GM19395 (cell line): ENCODE results near the gene KCNG3.

Experiments
- ATAC-seq: cut with Tn5 transposase; IDR thresholded peaks from one replicate; pipeline ENCODE4 v1.9.1; 2021; ENCODE audit warnings: mild to moderate bottlenecking, moderate library complexity; ENCODE audit not compliant: unreplicated experiment

The KCNG3 gene

DNA sequence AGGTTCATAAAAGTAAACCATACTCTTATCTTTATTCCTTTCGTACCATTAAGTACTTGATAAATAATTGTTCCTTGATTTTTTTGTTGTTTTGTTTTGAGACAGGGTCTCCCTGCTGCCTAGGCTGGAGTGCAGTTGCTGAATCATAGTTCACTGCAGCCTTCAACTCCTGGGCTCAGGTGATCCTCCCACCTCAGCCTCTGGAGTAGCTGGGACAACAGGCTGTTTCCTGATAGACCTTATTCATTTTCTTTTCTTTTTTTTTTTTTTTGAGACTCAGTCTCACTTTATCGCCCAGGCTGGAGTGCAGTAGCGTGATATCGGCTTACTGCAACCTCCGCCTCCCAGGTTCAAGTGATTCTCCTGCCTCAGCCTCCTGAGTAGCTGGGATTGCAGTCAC is 5.5 kb downstream of the KCNG3 start:
- no peak for ATAC-seq

DNA sequence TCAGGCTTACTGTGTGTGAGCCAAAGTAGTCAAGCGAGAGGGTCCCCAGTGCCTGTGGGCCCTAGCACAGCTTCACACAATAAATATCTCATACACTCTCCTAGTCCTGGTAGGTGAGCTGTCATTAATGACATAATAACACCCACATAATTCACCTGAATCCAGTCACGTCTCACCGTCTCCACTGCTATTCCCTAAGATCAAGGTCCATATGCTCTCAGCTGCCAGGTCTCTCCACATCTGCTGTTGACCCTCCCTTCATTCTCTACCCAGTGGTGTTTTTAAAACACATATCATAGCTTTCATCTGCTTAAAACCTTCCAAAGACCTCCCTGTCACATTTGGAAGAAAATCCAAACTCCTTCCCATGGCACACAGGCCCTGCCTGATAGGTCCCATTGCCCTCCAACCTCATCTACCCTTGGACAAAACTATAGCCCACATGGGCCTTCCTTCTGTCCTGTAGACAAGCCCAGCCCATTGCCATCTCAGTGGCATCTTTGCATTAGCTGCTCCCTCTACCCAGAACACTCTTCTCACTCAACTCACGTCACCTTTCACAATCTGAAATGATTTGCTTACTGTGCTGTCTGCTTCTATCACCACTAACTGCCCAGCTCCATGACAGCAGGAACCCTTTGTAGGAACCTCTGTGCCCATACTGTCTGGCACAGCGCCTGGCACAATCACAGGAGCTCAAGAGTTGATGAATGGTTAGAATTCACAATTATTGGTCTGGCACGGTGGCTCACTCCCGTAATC is 7.5 kb downstream of the KCNG3 start:
- ATAC-seq = no peak

DNA sequence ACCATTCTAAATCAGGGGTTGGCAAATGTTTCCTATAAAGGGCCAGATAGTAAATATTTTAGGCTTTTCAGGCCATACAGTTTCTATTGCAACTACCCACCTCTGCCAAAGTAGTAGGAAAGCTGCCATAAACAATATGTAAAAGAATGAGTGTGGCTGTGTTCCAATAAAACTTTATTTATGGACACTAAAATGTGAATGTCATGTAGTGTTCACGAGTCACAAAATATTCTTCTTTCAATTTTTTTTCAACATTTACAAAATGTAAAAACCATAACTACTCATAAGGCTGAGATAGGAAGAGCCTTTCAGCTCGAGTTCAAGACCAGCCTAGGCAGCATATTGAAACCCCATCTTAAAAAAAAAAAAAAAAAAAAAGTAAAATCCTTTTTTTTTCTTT is 13.4 kb downstream of the KCNG3 start:
- ATAC-seq = no peak

DNA sequence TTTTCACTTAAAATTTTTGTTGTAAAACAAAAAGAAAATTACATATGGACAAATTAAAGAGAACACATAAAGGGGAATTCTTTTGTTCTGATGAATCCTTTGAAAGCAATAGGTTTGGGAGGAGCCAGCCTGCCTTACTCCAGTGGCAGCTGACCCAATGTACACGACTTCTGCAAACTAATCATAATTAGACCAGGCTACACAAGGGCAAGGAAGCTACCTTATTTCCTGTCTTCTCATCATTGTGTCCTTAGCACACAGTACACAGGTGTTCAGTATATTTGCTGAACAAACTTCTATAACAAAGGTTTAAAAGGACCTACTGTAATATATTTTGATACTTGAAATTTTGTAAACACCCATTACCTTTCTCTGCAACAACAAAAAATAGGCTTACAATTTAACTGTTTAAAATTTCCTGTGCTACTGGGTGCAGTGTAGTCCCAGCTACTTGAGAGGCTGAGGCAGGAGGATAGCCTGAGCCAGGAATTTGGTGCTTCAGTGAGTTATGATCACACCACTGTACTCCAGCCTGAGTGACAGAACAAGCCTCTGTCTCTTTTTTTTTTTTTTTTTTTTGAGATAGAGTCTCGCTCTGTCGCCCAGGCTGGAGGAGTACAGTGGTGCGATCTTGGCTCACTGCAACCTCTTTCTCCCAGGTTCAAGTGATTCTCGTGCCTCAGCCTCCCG is 18.9 kb downstream of the KCNG3 start:
- no peak for ATAC-seq

DNA sequence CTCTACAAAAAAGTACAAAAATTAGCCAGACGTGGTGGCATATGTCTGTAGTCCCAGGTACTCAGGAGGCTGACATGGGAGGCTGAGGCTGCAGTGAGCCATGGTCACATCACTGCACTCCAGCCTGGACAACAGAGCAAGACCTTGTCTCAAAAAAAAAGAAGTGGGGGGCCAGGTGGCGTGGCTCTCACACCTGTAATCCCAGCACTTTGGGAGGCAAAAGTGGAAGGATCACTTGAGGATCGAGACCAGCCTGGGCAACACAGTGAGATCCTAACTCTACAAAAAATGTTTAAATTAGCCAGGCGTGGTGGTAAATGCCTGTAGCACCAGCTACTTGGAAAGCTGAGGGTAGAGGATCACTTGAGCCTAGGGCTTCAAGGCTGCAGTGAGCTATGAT is 23.1 kb downstream of the KCNG3 start:
- ATAC-seq = no peak

DNA sequence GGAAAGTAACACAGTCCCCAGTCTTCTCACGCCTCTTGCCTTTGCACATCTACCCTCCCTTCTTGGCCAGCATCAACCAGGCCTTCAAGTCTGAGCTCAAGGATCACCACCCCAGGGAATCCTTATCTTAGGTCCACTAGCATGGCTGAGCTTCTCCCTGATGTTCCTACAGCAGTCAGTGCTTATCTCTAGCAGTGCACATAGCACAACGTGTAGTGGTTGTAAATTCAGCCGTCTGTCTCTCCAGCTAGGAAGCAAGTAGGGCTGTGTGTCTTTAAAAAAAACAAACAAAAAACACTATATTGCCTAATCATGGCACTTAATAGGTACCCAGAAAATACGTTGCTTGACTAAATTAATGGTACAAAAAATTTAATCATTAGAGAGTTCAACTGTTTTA is 29.2 kb downstream of the KCNG3 start:
- no peak for ATAC-seq

DNA sequence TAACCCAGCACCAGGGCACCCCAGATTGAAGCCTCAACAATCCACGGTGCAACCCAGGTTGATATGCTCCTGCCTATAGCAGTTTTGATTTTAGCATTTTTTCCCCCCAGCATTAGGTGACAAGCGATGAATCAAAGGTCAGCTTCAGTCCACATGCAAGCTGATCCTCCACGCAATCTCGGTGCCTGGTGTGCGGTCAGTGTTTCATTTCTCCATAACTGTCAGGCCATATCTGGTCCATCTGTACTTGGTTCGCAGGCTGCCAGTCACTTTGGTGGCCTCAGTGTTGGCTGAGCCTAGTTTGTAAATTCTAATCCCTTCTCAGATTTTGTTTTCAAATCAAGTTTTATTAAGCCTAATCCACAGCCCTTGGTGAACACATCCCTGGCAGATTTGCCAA is 30.2 kb downstream of the KCNG3 start:
- no peak for ATAC-seq

DNA sequence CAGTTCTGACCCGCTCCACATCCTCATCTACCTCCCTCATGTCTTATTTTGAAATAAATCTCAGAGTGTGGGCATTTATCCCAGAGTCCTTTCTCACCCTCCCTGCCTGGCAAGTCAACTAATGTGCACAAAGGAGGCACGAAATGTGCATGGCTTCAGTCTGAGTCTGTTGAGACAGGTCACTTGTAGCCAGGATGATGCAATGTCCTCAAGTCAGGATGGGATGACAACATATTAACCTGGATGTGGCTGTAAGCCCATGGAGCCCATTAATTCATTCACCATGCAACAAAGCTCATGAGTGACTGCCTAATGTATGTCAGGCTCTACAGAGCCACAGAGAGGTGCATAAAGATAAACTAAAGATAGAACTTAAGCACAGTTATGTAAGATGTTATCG is 34.5 kb downstream of the KCNG3 start:
- no peak for ATAC-seq

DNA sequence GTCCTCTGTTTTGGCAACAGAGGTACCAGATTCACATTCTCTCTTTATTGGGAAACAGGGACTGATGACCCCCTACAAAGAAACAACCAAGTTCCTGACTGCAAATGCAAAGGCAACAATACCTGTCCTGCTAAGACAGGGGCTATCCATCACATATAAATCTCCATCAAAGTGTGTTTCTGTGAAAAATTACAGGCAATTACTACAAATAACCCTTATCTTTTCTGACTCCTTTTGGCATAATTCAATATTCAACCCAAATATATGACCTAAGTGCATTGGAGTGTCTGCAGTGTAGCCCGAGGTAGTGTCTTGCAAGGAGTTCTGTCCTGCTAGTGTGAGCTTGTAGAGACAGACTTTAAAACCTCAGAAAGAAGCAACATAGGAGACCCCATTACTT is 35.4 kb downstream of the KCNG3 start:
- ATAC-seq = no peak

DNA sequence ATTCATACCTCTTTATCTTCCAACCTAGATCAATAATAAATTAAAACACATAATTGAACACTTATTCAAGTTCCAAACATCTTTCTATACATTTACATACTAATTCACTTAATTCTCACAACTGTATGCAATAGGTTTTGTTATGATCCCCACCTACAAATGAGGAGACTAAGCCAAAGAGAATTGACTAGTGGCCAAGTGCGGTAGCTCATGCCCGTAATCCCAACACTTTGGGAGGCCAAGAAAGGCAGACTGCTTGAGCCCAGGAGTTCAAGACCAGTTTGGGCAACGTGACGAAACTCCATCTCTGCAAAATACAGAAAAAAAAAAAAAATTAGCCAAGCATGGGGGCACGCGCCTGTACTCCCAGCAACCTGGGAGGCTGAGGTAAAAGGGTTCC is 36.8 kb downstream of the KCNG3 start:
- ATAC-seq = no peak

DNA sequence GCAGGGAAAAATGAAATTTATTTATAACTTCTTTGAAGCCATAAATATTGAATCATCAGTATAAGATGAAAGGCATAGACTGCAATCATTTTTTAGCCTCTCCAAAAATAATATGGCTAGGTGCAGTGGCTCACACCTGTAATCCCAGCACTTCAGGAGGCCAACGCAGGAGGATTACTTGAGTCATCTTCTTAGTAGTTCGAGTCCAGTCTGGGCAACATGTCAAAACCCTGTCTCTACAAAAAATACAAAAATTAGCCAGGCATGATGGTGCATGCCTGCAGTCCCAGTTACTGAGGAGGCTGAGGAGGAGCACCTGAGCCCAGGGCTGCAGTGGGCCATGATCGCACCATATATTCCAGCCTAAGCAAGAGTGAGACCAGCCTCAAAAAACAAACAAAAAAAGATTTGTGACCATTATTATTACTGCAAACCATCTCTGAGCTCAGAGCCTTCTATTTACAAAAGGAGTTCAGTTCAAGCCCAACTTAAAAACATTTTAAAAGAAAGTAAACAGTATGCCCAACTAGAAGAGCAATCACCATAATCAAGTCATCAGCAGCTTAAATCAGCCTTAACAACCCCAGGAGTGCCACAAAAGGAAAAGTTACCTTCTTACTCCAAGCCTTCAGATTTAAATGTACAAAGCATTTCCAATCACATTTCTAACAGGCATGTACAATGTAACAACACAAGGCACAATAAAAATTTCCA is 37.5 kb downstream of the KCNG3 start:
- ATAC-seq = no peak

DNA sequence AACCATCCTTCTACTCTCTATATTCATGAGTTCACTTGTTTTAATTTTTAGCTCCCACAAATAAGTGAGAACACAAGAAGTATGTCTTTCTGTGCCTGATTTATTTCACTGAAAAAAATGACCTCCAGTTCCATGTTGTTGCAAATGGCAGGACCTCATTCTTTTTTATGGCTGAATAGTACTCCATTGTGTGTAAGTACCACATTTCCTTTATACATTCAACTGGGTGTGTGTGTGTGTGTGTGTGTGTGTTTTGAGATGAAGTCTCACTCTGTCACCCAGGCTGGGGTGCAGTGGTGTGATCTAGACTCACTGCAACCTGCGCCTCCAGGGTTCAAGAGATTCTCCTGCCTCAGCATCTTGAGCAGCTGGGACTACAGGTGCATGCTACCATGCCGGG is 41.2 kb downstream of the KCNG3 start:
- ATAC-seq = no peak

DNA sequence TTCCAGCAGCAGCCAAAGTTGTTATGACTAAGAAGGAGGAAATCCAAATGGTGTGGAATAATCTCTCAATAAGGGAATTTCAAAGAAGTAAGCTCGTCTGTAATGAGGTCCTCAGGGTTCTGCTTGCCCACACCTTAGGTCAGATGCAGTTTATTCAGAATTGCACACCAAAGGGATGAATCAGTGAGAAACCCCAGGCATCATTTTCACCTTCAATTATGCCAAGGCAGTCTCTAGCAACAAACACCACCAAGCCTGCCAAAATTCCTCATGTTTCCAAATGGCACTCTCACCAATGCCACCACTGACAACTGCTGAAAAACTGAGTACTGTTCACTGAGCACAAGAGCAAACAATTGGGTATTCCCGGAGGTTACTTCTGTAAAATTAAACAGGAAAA is 43.6 kb downstream of the KCNG3 start:
- ATAC-seq = no peak

DNA sequence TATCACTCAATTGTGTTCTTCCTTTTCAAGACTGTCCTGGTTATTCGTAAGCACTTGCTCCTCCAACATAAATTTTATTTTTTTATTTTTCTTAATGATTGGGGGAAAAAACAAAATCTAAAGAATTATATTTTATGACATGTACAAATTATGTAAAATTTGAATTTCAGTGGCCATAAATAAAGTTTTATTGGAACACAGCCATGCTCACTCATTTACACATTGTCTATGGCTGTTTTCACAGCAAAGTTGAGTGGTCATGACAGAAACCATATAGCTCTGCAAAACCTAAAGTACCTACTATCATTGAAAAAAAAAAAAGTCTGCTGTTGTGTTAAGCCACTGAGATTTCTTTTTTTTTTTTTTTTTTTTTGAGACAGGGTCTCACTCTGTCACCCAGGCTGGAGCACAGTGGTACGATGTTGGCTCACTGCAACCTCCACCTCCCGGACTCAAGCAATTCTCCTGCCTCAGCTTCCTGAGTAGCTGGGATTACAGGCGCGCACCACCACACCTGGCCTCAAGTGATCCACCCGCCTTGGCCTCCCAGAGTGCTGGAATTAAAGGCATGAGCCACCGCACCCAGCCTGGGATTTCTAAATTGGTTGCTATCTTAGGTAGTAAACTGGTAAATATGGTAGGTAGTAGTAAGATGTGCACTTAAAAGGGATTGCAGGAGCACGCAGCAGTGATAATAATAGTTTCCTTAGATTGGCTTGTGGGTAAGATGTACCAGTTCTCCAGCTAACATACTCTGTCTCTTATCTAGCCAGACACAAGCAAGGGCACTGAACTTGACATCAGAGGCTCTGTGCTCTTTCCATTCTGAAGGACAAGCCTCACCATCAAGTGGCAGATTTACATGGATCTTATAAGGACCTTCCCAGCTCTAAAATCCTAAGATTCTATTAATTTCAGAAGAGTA is 44.4 kb downstream of the KCNG3 start:
- no peak for ATAC-seq

DNA sequence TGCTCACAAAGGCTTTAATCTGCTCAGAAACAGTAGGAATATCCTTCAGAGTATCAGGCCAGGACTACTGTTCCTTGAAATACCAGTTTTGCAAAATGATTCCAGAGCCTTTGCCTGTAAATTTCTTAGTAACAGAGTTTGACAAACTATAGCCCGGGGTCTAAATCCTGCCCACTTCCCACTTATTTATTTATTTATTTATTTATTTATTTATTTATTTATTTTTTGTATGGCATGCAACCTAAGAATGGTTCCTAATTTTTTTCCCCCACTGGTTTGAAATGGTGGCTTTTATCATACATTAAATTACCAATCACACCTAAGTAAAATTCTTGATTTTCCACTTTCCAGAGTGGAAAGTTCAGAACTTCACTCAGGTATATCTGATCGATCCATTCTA is 45.6 kb downstream of the KCNG3 start:
- ATAC-seq = no peak

DNA sequence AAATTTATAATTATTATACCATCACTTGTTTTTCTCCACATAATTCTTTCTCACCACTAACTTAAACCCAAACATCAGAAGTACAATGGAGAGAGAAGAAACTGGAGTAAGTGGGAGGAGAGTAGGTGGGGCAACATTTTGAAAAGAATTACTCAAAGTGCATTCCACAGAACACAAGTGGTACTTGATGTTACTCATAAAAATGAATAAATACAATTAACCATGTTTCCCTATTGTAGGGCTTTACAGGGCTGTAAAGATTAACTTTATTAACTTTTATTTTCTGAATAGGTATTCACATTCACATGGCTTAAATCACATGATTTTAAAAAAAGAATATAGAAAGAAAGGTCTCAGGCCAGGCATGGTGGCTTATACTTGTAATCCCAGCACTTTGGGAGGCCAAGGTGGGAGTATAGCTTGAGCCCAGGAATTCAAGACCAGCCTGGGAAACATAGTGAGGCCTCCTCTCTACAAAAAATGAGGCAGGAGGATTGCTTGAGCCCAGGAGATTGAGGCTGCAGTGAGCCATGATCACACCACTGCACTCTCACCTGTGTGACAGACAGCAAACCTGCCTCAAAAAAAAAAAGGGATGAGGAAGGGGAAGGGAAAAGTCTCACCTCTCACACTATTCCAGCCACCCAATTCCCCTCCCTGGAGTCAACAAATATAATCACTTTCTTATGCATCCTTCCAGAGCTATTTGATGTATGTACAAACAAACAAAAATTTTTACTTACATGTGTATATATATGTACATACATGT is 47.1 kb downstream of the KCNG3 start:
- ATAC-seq = no peak

DNA sequence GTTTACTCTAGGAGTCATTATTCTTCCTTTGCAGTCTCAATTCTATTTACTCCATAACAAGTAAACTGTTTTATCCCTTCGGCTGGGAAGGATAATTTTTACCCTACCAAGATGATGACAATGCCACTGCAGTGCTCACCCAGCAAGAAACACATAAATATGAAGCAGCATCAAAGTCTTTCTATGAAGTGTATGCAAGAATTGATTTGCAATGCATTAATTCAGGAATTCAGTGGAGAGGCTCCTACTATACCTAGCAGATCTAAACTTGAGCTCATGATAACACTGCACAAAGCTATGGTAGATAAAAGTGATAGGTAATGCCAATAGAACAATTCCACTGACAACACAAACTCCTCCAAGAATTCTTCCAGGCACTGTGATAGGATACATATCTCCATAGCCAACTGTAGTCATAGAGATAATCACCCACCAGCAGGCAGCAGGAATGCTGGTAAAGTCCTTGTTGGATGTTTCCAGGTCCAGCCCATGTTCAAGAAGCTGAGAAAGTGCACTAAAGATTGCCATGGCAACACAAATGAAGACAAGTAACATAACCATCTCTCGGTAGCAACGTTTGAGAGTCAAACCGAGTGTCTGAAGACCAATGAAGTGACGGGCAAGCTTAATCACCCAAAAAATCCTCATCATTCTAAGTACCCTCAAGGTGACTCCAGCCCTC is 49.9 kb downstream of the KCNG3 start:
- no peak for ATAC-seq

DNA sequence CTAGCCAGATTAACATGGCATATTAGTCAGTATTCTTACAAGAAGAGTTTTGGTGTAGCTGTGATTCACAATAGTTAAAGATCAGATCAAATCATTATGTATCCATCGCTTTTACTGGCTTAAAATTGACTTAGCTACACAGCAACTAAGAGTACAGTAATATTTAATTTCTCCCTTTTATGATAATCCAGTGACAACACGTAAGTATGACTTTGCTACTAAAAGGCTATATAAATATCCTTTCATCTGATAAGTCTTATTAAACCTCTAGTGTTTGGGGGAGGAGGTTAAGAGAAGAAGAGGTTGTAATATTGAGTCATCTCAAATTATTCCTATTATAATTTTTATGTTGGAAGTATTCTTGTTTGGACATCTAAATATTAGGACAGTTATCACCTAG is 51.0 kb downstream of the KCNG3 start:
- no peak for ATAC-seq

DNA sequence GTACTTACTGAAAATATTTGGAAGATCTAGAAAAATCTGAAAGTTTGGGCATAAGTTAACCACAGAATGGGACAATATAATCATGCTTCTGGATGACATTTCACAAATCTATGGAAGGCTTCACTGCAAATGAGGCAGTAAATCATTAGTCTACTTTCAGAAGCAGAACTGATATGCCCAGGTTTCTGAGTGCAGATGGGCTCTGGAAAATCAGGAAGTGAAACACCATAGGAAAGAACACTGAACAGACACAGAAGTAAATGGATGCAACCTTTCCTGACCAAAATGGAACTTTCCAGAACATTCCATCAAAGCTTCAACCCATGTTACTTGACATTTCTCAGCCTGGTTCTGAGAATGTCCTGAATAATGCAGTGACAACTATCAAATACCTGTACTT is 55.1 kb downstream of the KCNG3 start:
- ATAC-seq = no peak

DNA sequence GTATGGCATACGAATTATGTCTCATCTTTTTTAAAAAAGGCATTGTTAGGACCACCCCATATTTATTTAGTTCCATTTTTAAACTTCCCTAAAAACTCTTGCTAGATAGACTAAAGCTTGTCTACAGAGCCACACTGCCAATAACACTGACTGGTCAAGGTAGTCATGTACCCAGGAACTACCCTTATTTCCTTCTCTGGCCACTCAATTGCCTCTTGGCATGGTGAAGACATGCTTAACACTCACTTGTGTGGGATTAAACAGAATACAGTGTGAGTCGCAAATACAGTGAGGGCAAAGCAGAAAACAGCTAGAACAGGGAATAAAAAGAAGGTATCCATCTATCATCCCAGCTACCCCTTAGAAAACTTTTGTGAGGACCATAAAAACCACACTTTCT is 57.4 kb downstream of the KCNG3 start:
- no peak for ATAC-seq
